ENCODE data around the gene SMYD3. TPM values are rescaled to one million over a fixed set of nuclear protein-coding genes. Genes with fewer than 3 reads are reported as not detected.

SMYD3 gene
- total and polyA plus RNA-seq, 2 of the 4 experiments (the other 2 are of a cell fraction), result 26.5 to 37.6 TPM

GRCh38 chr1:246096356-246096755 lies 410.7 kb downstream of the SMYD3 start:
- dilution Hi-C loops (cut with HindIII; ENCODE audit: low sequenced_read_pairs, unreplicated experiment) (no loop called here), in situ Hi-C loops (cut with MboI; ENCODE audit: low sequenced_read_pairs) (no loop called here), intact Hi-C loops (cut with micrococcal nuclease) (no loop called here)
- no peak overlapping the region for H2BK20ac ChIP-seq (ENCODE audit: low read depth, low read length)
- no peak overlapping the region for H3K4ac ChIP-seq (ENCODE audit: low read depth, low read length)
- H3K4me3 ChIP-seq (ENCODE audit: insufficient read depth, low read depth, low read length), result no peak overlapping the region
- H3K9ac ChIP-seq (ENCODE audit: low read depth, low read length), result no peak overlapping the region
- no peak overlapping the region for H2BK120ac ChIP-seq (ENCODE audit: low read depth, low read length)
- no peak overlapping the region for H3K23ac ChIP-seq (ENCODE audit: low read depth, low read length)
- BruUV-seq (replicated peaks), result no TSS peak
- no peak overlapping the region for H4K91ac ChIP-seq (ENCODE audit: insufficient read depth, low read depth, low read length)
- H3K18ac ChIP-seq (ENCODE audit: low read depth, low read length), result no peak overlapping the region
- ATAC-seq (ENCODE audit: low read depth) (no peak), DNase-seq (no peak)
- H3K27ac ChIP-seq (ENCODE audit: insufficient read depth, low read length), result no peak overlapping the region
- no peak for TF ChIP-seq RFX5 (IDR thresholded peaks at IDR 0.05; ENCODE audit: low read depth, low read length)
- no peak for TF ChIP-seq MAFK (IDR thresholded peaks at IDR 0.05; ENCODE audit: low read depth, low read length)
- TF ChIP-seq CHD1 (IDR thresholded peaks at IDR 0.05; ENCODE audit: low read depth, low read length), result no peak
- no peak for TF ChIP-seq MAZ (IDR thresholded peaks at IDR 0.05; ENCODE audit: borderline replicate concordance, low read depth, low read length)
- TF ChIP-seq RCOR1 (IDR thresholded peaks at IDR 0.05; ENCODE audit: insufficient replicate concordance, low read length), result no peak
- no peak for TF ChIP-seq RAD21 (IDR thresholded peaks at IDR 0.05; ENCODE audit: low read length)
- no peak for TF ChIP-seq FOS (IDR thresholded peaks at IDR 0.05; ENCODE audit: low read depth, low read length)
- no peak for TF ChIP-seq BHLHE40 (IDR thresholded peaks at IDR 0.05; ENCODE audit: low read depth, low read length)
- TF ChIP-seq SMC3 (IDR thresholded peaks at IDR 0.05; ENCODE audit: low read depth, low read length), result no peak
- no peak for TF ChIP-seq ELK1 (IDR thresholded peaks at IDR 0.05; ENCODE audit: borderline replicate concordance, low read depth, low read length)
- no peak for TF ChIP-seq CEBPB (IDR thresholded peaks at IDR 0.05; ENCODE audit: low read depth, low read length)
- TF ChIP-seq USF2 (IDR thresholded peaks at IDR 0.05; ENCODE audit: low read depth, low read length), result no peak
- TF ChIP-seq NFE2L2 (IDR thresholded peaks at IDR 0.05; ENCODE audit: low read depth, low read length), result no peak
- TF ChIP-seq CTCF (conservative IDR thresholded peaks at IDR 0.05; ENCODE audit: low read depth, low read length), result no peak
- TF ChIP-seq POLR2A (IDR thresholded peaks at IDR 0.05; ENCODE audit: low read depth, low read length), result no peak
- no peak for TF ChIP-seq MXI1 (IDR thresholded peaks at IDR 0.05; ENCODE audit: borderline replicate concordance, low read depth, low read length)
- no peaks in the 10 kb centered on the region for H3K4me1 ChIP-seq (ENCODE audit: control insufficient read depth, insufficient read depth, low read length)
- H3K4me2 ChIP-seq (ENCODE audit: low read depth, low read length), result no peak overlapping the region
- no peak overlapping the region for H2AFZ ChIP-seq (replicated peaks; ENCODE audit: low read length, poor library complexity)
- H4K8ac ChIP-seq (ENCODE audit: low read depth in 2 of 2, low read length in 2 of 2), result no peak overlapping the region
- no peaks in the 10 kb centered on the region for H3K27me3 ChIP-seq (ENCODE audit: control insufficient read depth, insufficient read depth, low read length)
- no peaks in the 10 kb centered on the region for H3K9me3 ChIP-seq (ENCODE audit: control insufficient read depth, insufficient read depth, low read length)
- no peaks in the 10 kb centered on the region for H3K9me1 ChIP-seq (ENCODE audit: insufficient read depth, low read length)
- H2BK5ac ChIP-seq (ENCODE audit: low read depth, low read length, poor library complexity, severe bottlenecking), result no peak overlapping the region
- no peak overlapping the region for H3K56ac ChIP-seq (ENCODE audit: extremely low read depth, insufficient read depth, low read length)
- no peak overlapping the region for H2AK5ac ChIP-seq (ENCODE audit: low read depth, low read length)
- no CpG with 5 or more reads among the region's 5 CpGs for WGBS, 2 experiments (ENCODE audit: extremely low coverage in 2 of 2, insufficient read length in 1 of 2)
- no peak overlapping the region for H2AK9ac ChIP-seq (replicated peaks; ENCODE audit: low read depth, low read length, poor library complexity)
- no peak overlapping the region for H2BK15ac ChIP-seq (ENCODE audit: low read depth, low read length)
- no peaks in the 10 kb centered on the region for H4K20me1 ChIP-seq (ENCODE audit: insufficient read depth, low read length)
- no peak overlapping the region for H4K5ac ChIP-seq (ENCODE audit: low read depth, low read length)
- H3K36me3 ChIP-seq (ENCODE audit: control insufficient read depth, insufficient read depth, low read length), result no peaks in the 10 kb centered on the region
- CTCF ChIA-PET, result no interaction called here
- POLR2A ChIA-PET (ENCODE audit: unreplicated experiment), result no interaction called here
- H3K14ac ChIP-seq (replicated peaks; ENCODE audit: low read depth, low read length), result no peak overlapping the region
- H3K79me1 ChIP-seq (ENCODE audit: low read depth in 1 of 2, low read length in 2 of 2), result no peaks in the 10 kb centered on the region; a peak in 1 of 4 replicates
